ENCODE data around the gene SCO2. TPM values are rescaled to one million over a fixed set of nuclear protein-coding genes. Genes with fewer than 3 reads are reported as not detected.

Gene SCO2
- total and polyA plus RNA-seq, 10 of the 15 experiments (the other 5 are each of a cell fraction or from before 2014, with no cell fraction given): 0.18 to 16.0 (median 2.4) TPM; not detected in 1

DNA sequence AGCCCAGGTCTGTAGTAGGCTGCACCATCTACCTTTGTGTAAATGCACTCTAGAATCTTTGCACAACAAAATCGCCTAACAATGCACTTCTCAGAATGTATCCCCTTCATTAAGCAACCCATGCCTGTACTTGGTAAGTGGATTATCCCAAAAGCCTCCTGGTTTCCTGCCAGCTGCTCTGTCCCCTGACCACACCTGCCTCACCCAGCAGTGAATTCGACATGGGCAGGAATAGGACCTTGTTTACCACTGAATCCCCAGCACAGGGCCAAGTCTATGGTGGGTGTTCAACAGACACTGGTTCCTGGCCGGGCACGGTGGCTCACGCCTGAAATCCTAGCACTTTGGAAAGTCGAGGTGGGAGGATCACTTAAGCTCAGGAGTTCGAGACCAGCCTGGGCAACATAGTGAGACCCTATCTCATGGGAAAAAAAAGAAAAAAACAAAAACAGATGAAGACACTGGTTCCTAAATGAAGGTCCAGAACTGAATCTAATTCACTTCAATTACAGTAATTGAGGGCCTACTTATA is 42.4 kb upstream of the SCO2 start:
- DNase-seq (ENCODE audit: low read depth, low spot score) (no peak), ATAC-seq (no peak), FAIRE-seq (no peak)
- no peak overlapping the region for H3K4me3 ChIP-seq
- WGBS (ENCODE audit: insufficient coverage, insufficient replicate concordance, low lambda C conversion rate, missing lambda C conversion rate): 87% methylated on average over 7 of the region's 7 CpGs
- no peaks in the 10 kb centered on the region for H3K79me2 ChIP-seq (ENCODE audit: control insufficient read depth, insufficient read depth, low read length)
- TF ChIP-seq TCF12 (IDR thresholded peaks at IDR 0.05; ENCODE audit: low read depth, low read length) (no peak), JUND (IDR thresholded peaks at IDR 0.05; ENCODE audit: low read depth, low read length) (no peak), SRF (IDR thresholded peaks at IDR 0.05; ENCODE audit: low read depth in 2 of 2, low read length in 2 of 2) (no peak), YBX1 (IDR thresholded peaks at IDR 0.05) (no peak)
- TF ChIP-seq, protein P1, sequence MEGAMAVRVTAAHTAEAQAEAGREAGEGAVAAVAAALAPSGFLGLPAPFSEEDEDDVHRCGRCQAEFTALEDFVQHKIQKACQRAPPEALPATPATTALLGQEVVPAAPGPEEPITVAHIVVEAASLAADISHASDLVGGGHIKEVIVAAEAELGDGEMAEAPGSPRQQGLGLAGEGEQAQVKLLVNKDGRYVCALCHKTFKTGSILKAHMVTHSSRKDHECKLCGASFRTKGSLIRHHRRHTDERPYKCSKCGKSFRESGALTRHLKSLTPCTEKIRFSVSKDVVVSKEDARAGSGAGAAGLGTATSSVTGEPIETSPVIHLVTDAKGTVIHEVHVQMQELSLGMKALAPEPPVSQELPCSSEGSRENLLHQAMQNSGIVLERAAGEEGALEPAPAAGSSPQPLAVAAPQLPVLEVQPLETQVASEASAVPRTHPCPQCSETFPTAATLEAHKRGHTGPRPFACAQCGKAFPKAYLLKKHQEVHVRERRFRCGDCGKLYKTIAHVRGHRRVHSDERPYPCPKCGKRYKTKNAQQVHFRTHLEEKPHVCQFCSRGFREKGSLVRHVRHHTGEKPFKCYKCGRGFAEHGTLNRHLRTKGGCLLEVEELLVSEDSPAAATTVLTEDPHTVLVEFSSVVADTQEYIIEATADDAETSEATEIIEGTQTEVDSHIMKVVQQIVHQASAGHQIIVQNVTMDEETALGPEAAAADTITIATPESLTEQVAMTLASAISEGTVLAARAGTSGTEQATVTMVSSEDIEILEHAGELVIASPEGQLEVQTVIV (IDR thresholded peaks at IDR 0.05; ENCODE audit: borderline replicate concordance, partially characterized antibody): no peak
- TF ChIP-seq, protein P2, sequence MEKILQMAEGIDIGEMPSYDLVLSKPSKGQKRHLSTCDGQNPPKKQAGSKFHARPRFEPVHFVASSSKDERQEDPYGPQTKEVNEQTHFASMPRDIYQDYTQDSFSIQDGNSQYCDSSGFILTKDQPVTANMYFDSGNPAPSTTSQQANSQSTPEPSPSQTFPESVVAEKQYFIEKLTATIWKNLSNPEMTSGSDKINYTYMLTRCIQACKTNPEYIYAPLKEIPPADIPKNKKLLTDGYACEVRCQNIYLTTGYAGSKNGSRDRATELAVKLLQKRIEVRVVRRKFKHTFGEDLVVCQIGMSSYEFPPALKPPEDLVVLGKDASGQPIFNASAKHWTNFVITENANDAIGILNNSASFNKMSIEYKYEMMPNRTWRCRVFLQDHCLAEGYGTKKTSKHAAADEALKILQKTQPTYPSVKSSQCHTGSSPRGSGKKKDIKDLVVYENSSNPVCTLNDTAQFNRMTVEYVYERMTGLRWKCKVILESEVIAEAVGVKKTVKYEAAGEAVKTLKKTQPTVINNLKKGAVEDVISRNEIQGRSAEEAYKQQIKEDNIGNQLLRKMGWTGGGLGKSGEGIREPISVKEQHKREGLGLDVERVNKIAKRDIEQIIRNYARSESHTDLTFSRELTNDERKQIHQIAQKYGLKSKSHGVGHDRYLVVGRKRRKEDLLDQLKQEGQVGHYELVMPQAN (conservative IDR thresholded peaks at IDR 0.05): no peak
- intact Hi-C loops (cut with micrococcal nuclease; ENCODE audit: unreplicated experiment) (no loop called here), in situ Hi-C loops (cut with MboI) (no loop called here)
- no TSS peak for BruUV-seq (replicated peaks)
- SMC1A ChIA-PET (ENCODE audit: uncharacterized antibody, unreplicated experiment): no interaction called here
- RAD21 ChIA-PET (ENCODE audit: unreplicated experiment): no interaction called here
- H3K27ac ChIP-seq (ENCODE audit: control insufficient read depth, insufficient read depth): no peak overlapping the region
- CTCF ChIA-PET: no interaction called here
- POLR2A ChIA-PET: interaction anchor here (0.5 kb wide), 1 partner anchor 28 kb away, joined by 4 read pairs; no protein-coding TSS in a partner anchor
- H4K20me1 ChIP-seq (ENCODE audit: control insufficient read depth, insufficient read depth): no peaks in the 10 kb centered on the region
- no peaks in the 10 kb centered on the region for H3K9me3 ChIP-seq (replicated peaks; ENCODE audit: control insufficient read depth, insufficient read depth, low read length)
- H3K4me2 ChIP-seq (ENCODE audit: control insufficient read depth, insufficient read depth): no peak overlapping the region
- H2AFZ ChIP-seq (ENCODE audit: control insufficient read depth, low read depth, low read length): no peak overlapping the region
- H3K9ac ChIP-seq (ENCODE audit: control insufficient read depth, insufficient read depth, low read length): no peak overlapping the region
- peaks cover 14 to 17% of the 10 kb centered on the region in 2 experiments; a peak in 3 of 4 replicates for H3K36me3 ChIP-seq (ENCODE audit: control insufficient read depth in 2 of 2, insufficient read depth in 2 of 2, low read length in 1 of 2)
- H3K27me3 ChIP-seq (replicated peaks in 1 of 2; ENCODE audit: control insufficient read depth in 2 of 2, insufficient read depth in 2 of 2, low read length in 1 of 2): no peaks in the 10 kb centered on the region
- H3K4me1 ChIP-seq (ENCODE audit: control insufficient read depth, insufficient read depth, low read length): peaks cover 7% of the 10 kb centered on the region

Measured in GM12878 (cell line).